Coronary artery (tissue), 2 donors: ENCODE data around the gene NOX5.

ENCODE experiments used
- DNase-seq: peaks from one replicate; pipeline ENCODE4 v3.0.0-alpha.2; 2017; ENCODE audit warnings: low spot score
- H3K27ac ChIP-seq, 2 donors: fragments of 200-600 bp; sonication (generic); one replicate each; pipeline ENCODE4 v1.5.1; 2016 to 2019
- H3K4me3 ChIP-seq: fragments of 200-600 bp; sonication (generic); 2 replicates; pipeline ENCODE4 v1.5.1; 2016; ENCODE audit warnings: mild to moderate bottlenecking, moderate library complexity
- CTCF ChIP-seq: fragments of 200-600 bp; sonication (generic); IDR thresholded peaks from one replicate; pipeline ENCODE4 v1.5.1; 2019; ENCODE audit warnings: antibody characterized with exemption

Gene NOX5

GRCh38 chr15:69076756-69077155 is 62.3 kb downstream of the NOX5 start:
- Histone ChIP-seq H3K27ac (no peak overlapping the region), H3K4me3 (no peak overlapping the region)
- DNase-seq, result no peak
- no peak for TF ChIP-seq CTCF

GRCh38 chr15:69078638-69079037 is 64.1 kb downstream of the NOX5 start:
- Histone ChIP-seq H3K4me3 (no peak overlapping the region), H3K27ac (no peak overlapping the region)
- TF ChIP-seq CTCF, result no peak
- DNase-seq, result no peak

- DNase-seq, result no peak
- H3K27ac ChIP-seq, result peak overlapping the region in 1 of 2 donors; percentile 75
- H3K4me3 ChIP-seq, result no peak overlapping the region
- no peak for TF ChIP-seq CTCF
Measured at GRCh38 chr15:69080295-69081248, 66.1 kb downstream of the NOX5 start.

GRCh38 chr15:69081310-69082004 is 67.0 kb downstream of the NOX5 start:
- Histone ChIP-seq H3K4me3 (peak overlapping the region; percentile 19), H3K27ac (peak overlapping the region; percentile 36 to 75)
- TF ChIP-seq CTCF, result no peak
- no peak for DNase-seq

- no peak for TF ChIP-seq CTCF
- H3K27ac ChIP-seq, result peak overlapping the region; percentile 36 to 75
- peak overlapping the region; percentile 19 for H3K4me3 ChIP-seq
- DNase-seq, result no peak
Measured at GRCh38 chr15:69082021-69082502, 67.6 kb downstream of the NOX5 start.

- TF ChIP-seq CTCF, result no peak
- H3K27ac ChIP-seq, result peak overlapping the region; percentile 36 to 75
- no peak overlapping the region for H3K4me3 ChIP-seq
- no peak for DNase-seq
Measured at GRCh38 chr15:69082554-69082953, 68.1 kb downstream of the NOX5 start.
